Keratinocyte (primary cell): ENCODE data around the gene DSCAM. TPM values are rescaled to one million over a fixed set of nuclear protein-coding genes. Genes with fewer than 3 reads are reported as not detected.

Experiments used
- DNase-seq: peaks from one replicate; pipeline ENCODE4 v3.0.0-alpha.2; 2011; ENCODE audit warnings: low read depth, missing footprints, low spot score
- FAIRE-seq: peaks from 2 replicates; lab custom pipeline; 2011; peaks lifted over from hg19 to GRCh38; lab: Jason Lieb, UNC
- H2AFZ ChIP-seq: 2 replicates; pipeline ENCODE4 v1.6.0; 2012; ENCODE audit warnings: low read length, control low read depth, inconsistent platforms; ENCODE audit not compliant: control insufficient read depth
- H3K27ac ChIP-seq: 2 replicates; pipeline ENCODE4 v1.5.1; 2011; ENCODE audit warnings: low read length; ENCODE audit not compliant: control insufficient read depth, insufficient read depth
- H3K27me3 ChIP-seq: 3 replicates; pipeline ENCODE4 v1.6.0; 2011; ENCODE audit warnings: low read length; ENCODE audit not compliant: control insufficient read depth, insufficient read depth; ENCODE audit errors: extremely low read depth
- H3K36me3 ChIP-seq, 2 experiments: 2 replicates in 1 of 2; 3 replicates in 1 of 2; pipeline ENCODE4 v1.5.1; 2011; ENCODE audit warnings: low read length in 2 of 2, mild to moderate bottlenecking in 1 of 2; ENCODE audit not compliant: control insufficient read depth in 2 of 2, insufficient read depth in 2 of 2; ENCODE audit errors: extremely low read depth in 1 of 2
- H3K4me1 ChIP-seq: 3 replicates; pipeline ENCODE4 v1.5.1; 2011; ENCODE audit warnings: low read length; ENCODE audit not compliant: control insufficient read depth, insufficient read depth; ENCODE audit errors: extremely low read depth
- H3K4me2 ChIP-seq: 3 replicates; pipeline ENCODE4 v1.6.0; 2011; ENCODE audit warnings: low read depth, low read length; ENCODE audit not compliant: control insufficient read depth, insufficient read depth; ENCODE audit errors: extremely low read depth
- H3K4me3 ChIP-seq, 3 experiments: fragments of 200-600 bp in 1 of 3; sonication (generic) in 1 of 3; 2 replicates in 2 of 3; 3 replicates in 1 of 3; pipeline ENCODE4 v1.5.1; 2011 to 2016; ENCODE audit warnings: low read length in 3 of 3, mild to moderate bottlenecking in 3 of 3, control low read depth in 2 of 3, inconsistent platforms in 1 of 3, low read depth in 1 of 3, mixed read lengths in 1 of 3, mixed run types in 1 of 3, moderate library complexity in 1 of 3; ENCODE audit not compliant: control insufficient read depth in 2 of 3, insufficient read depth in 2 of 3; ENCODE audit errors: extremely low read depth in 1 of 3
- H3K79me2 ChIP-seq: 2 replicates; pipeline ENCODE4 v1.6.0; 2012; ENCODE audit warnings: low read length; ENCODE audit not compliant: control insufficient read depth, insufficient read depth
- H3K9ac ChIP-seq: 3 replicates; pipeline ENCODE4 v1.6.0; 2011; ENCODE audit warnings: low read length; ENCODE audit not compliant: control insufficient read depth, insufficient read depth; ENCODE audit errors: extremely low read depth
- H3K9me1 ChIP-seq: 3 replicates; pipeline ENCODE4 v1.6.0; 2011; ENCODE audit warnings: low read length; ENCODE audit not compliant: control insufficient read depth, insufficient read depth; ENCODE audit errors: extremely low read depth
- H3K9me3 ChIP-seq: 2 replicates; pipeline ENCODE4 v1.5.1; 2012; ENCODE audit warnings: low read depth, low read length; ENCODE audit not compliant: control insufficient read depth
- H4K20me1 ChIP-seq: 3 replicates; pipeline ENCODE4 v1.6.0; 2011; ENCODE audit warnings: low read length; ENCODE audit not compliant: control insufficient read depth, insufficient read depth; ENCODE audit errors: extremely low read depth
- CTCF ChIP-seq, 3 experiments: IDR thresholded peaks in 1 of 3; conservative IDR thresholded peaks in 1 of 3; optimal IDR thresholded peaks in 1 of 3; 2 replicates in 2 of 3; 3 replicates in 1 of 3; pipeline versions ENCODE3 to v1.5.1; 2011; ENCODE audit warnings: low read length in 3 of 3, mild to moderate bottlenecking in 3 of 3, moderate library complexity in 2 of 3, control low read depth in 1 of 3, inconsistent platforms in 1 of 3; ENCODE audit not compliant: insufficient read depth in 2 of 3; ENCODE audit errors: extremely low read depth in 1 of 3
- EZH2 ChIP-seq: IDR thresholded peaks from one replicate; pipeline ENCODE4 v1.6.1; 2012; ENCODE audit warnings: inconsistent platforms, mild to moderate bottlenecking, low read length, moderate library complexity
- dilution Hi-C: fragments of 300-500 bp; cut with MboI; formaldehyde crosslinking; loops from one replicate; pipeline ENCODE4 v1.7.0; 2020; ENCODE audit warnings: low sequenced_read_pairs; ENCODE audit not compliant: extremely low pct_ligation_motif_present
- polyA plus RNA-seq, 5 experiments: library from polyadenylated mRNA; depleted of rRNA in 3 of 5; stranded (reverse) in 3 of 5; stranded (forward) in 1 of 5; unstranded in 1 of 5; fragments of >200 nt; gene quantifications; 1 replicate in 1 of 5; 2 replicates in 3 of 5; 3 replicates in 1 of 5; pipeline versions ENCODE4 v1.2.1 to v1.2.3, GENCODE V29; 2011 to 2012; ENCODE audit warnings: missing spikeins in 2 of 5, low read depth in 1 of 5, low replicate concordance in 1 of 5

The DSCAM gene
- polyA plus RNA-seq, 1 donor (not counting 4 experiments of a cell fraction or from before 2014, with no cell fraction given) = 2.1 TPM

GRCh38 chr21:40704141-40704540, 142.8 kb downstream of the DSCAM start:
- FAIRE-seq = no peak
- dilution Hi-C loops = no loop called here
- Histone ChIP-seq H3K9ac (no peak overlapping the region), H3K36me3 (no peaks in the 10 kb centered on the region), H3K9me3 (no peaks in the 10 kb centered on the region), H4K20me1 (no peaks in the 10 kb centered on the region), H2AFZ (no peak overlapping the region), H3K4me2 (no peak overlapping the region), H3K27me3 (no peaks in the 10 kb centered on the region), H3K4me1 (peaks cover 17% of the 10 kb centered on the region), H3K27ac (no peak overlapping the region), H3K79me2 (no peaks in the 10 kb centered on the region), H3K9me1 (no peaks in the 10 kb centered on the region), H3K4me3 (no peak overlapping the region)
- DNase-seq = no peak
- no peak for TF ChIP-seq CTCF (optimal IDR thresholded peaks at IDR 0.05 in 1 of 3, IDR thresholded peaks at IDR 0.05 in 1 of 3, conservative IDR thresholded peaks at IDR 0.05 in 1 of 3; ENCODE audit: extremely low read depth in 1 of 3, insufficient read depth in 2 of 3, low read length in 3 of 3)
- no peak for TF ChIP-seq EZH2

GRCh38 chr21:40699366-40699765, 147.6 kb downstream of the DSCAM start:
- Histone ChIP-seq H3K9me1 (no peaks in the 10 kb centered on the region), H4K20me1 (no peaks in the 10 kb centered on the region), H3K4me3 (no peak overlapping the region), H2AFZ (no peak overlapping the region), H3K36me3 (no peaks in the 10 kb centered on the region), H3K79me2 (no peaks in the 10 kb centered on the region), H3K4me2 (no peak overlapping the region), H3K4me1 (peaks cover 3% of the 10 kb centered on the region), H3K9ac (no peak overlapping the region), H3K9me3 (no peaks in the 10 kb centered on the region), H3K27ac (no peak overlapping the region), H3K27me3 (no peaks in the 10 kb centered on the region)
- FAIRE-seq (no peak), DNase-seq (no peak)
- TF ChIP-seq CTCF (optimal IDR thresholded peaks at IDR 0.05 in 1 of 3, IDR thresholded peaks at IDR 0.05 in 1 of 3, conservative IDR thresholded peaks at IDR 0.05 in 1 of 3; ENCODE audit: extremely low read depth in 1 of 3, insufficient read depth in 2 of 3, low read length in 3 of 3) (no peak), EZH2 (no peak)
- dilution Hi-C loops = no loop called here
